Naive B cell (primary cell): Measurements from ENCODE around the gene BORCS5. TPM values are rescaled to one million over a fixed set of nuclear protein-coding genes. Genes with fewer than 3 reads are reported as not detected.
"Not testable (repeated sequence)": the region's sequence is repeated elsewhere in the genome, so short reads cannot be mapped to it uniquely, and the experiment has no call there.

Experiments
- ATAC-seq, 2 donors: fragments of 150-1000 bp; cut with Tn5 transposase; 2 replicates each; pipeline ENCODE4 v1.10.0; 2021; ENCODE audit warnings: low read depth in 2 of 2, mild to moderate bottlenecking in 2 of 2, moderate library complexity in 2 of 2
- DNase-seq: peaks from one replicate; pipeline ENCODE4 v3.0.0; 2022
- H3K27ac Mint-ChIP-seq, 6 donors: one replicate each; pipeline ENCODE4 v1.8.0; 2020 to 2022; ENCODE audit warnings: mild to moderate bottlenecking in 6 of 6, mixed read lengths in 6 of 6, moderate library complexity in 5 of 6, inconsistent platforms in 2 of 6
- H3K27me3 Mint-ChIP-seq, 3 donors: one replicate each; pipeline ENCODE4 v1.8.0; 2021 to 2022; ENCODE audit warnings: mixed read lengths in 3 of 3, mild to moderate bottlenecking in 1 of 3
- H3K36me3 Mint-ChIP-seq, 2 donors: one replicate each; pipeline ENCODE4 v1.8.0; 2020 to 2022; ENCODE audit warnings: mixed read lengths in 2 of 2, inconsistent platforms in 1 of 2, mild to moderate bottlenecking in 1 of 2
- H3K4me1 Mint-ChIP-seq, 3 donors: one replicate each; pipeline ENCODE4 v1.8.0; 2020 to 2022; ENCODE audit warnings: mixed read lengths in 3 of 3, inconsistent platforms in 1 of 3, mild to moderate bottlenecking in 1 of 3, moderate library complexity in 1 of 3
- H3K4me3 Mint-ChIP-seq, 8 donors: one replicate each; pipeline ENCODE4 v1.8.0; 2020 to 2022; ENCODE audit warnings: mild to moderate bottlenecking in 8 of 8, mixed read lengths in 8 of 8, moderate library complexity in 8 of 8, inconsistent platforms in 2 of 8
- H3K9me3 Mint-ChIP-seq, 7 donors: one replicate each; pipeline ENCODE4 v1.8.0; 2020 to 2022; ENCODE audit warnings: mixed read lengths in 7 of 7, mild to moderate bottlenecking in 5 of 7, inconsistent platforms in 2 of 7, moderate library complexity in 1 of 7
- polyA plus RNA-seq, 6 donors: library from polyadenylated mRNA; unstranded; fragments of 300-500 nt; fragmentation: Illumina TruSeq; gene quantifications; one replicate each; pipeline ENCODE4 v1.2.3, GENCODE V29; 2021; ENCODE audit warnings: low read depth in 6 of 6

The BORCS5 gene
- polyA plus RNA-seq, 6 donors from 2014 or later, result 8.3 to 43.8 (median 14.4) TPM

- DNase-seq, result no peak
- Mint-ChIP-seq H3K9me3 (no peaks in the 10 kb centered on the region), H3K4me1 (peaks cover 12 to 17% (median 13%) of the 10 kb centered on the region in 3 donors), H3K4me3 (no peak overlapping the region), H3K27ac (peak overlapping the region in 2 of 6 donors; percentile 17 to 81), H3K27me3 (peaks cover 0 to 1% (median 0%) of the 10 kb centered on the region in 3 donors), H3K36me3 (no peaks in the 10 kb centered on the region)
- ATAC-seq, result peak in 1 of 2 donors; percentile 34
Measured at GRCh38 chr12:12336049-12336411, 20.8 kb upstream of the BORCS5 start.

- ATAC-seq (no peak), DNase-seq (no peak)
- no peaks in the 10 kb centered on the region for H3K36me3 Mint-ChIP-seq
- no peak overlapping the region for H3K4me3 Mint-ChIP-seq
- H3K4me1 Mint-ChIP-seq, result peaks cover 12 to 17% (median 13%) of the 10 kb centered on the region in 3 donors
- no peaks in the 10 kb centered on the region for H3K27me3 Mint-ChIP-seq
- peak overlapping the region in 1 of 6 donors; percentile 17 for H3K27ac Mint-ChIP-seq
- H3K9me3 Mint-ChIP-seq, result no peaks in the 10 kb centered on the region
Measured at GRCh38 chr12:12336511-12336910, 20.4 kb upstream of the BORCS5 start.

- peaks cover 8 to 14% (median 9%) of the 10 kb centered on the region in 3 donors for H3K4me1 Mint-ChIP-seq
- no peak for ATAC-seq
- no peaks in the 10 kb centered on the region for H3K9me3 Mint-ChIP-seq
- H3K27me3 Mint-ChIP-seq, result no peaks in the 10 kb centered on the region
- DNase-seq, result no peak
- no peaks in the 10 kb centered on the region for H3K36me3 Mint-ChIP-seq
- no peak overlapping the region for H3K27ac Mint-ChIP-seq
- H3K4me3 Mint-ChIP-seq, result no peak overlapping the region
Measured at GRCh38 chr12:12338527-12339168, 18.2 kb upstream of the BORCS5 start.

GRCh38 chr12:12349711-12350665 is 6.9 kb upstream of the BORCS5 start, which contains the start of gene MANSC1:
Gene MANSC1 (minus strand): TSS chr12:12350242. CDS start chr12:12343314, 6,928 bp downstream.
- Mint-ChIP-seq H3K4me3 (peak within 1 kb of the TSS; percentile 72 to 87 (median 79)), H3K9me3 (no peaks in the 10 kb centered on the region), H3K36me3 (no peaks in the 10 kb centered on the region), H3K27me3 (no peaks in the 10 kb centered on the region), H3K27ac (peak within 1 kb of the TSS; percentile 11 to 79 (median 50)), H3K4me1 (peaks cover 10 to 17% (median 16%) of the 10 kb centered on the region in 3 donors)
- ATAC-seq (peak; percentile 82 to 84), DNase-seq (peak; percentile 48)

GRCh38 chr12:12350868-12351463 is 5.9 kb upstream of the BORCS5 start:
- no peaks in the 10 kb centered on the region for H3K9me3 Mint-ChIP-seq
- H3K27me3 Mint-ChIP-seq, result no peaks in the 10 kb centered on the region
- H3K27ac Mint-ChIP-seq, result peak overlapping the region in 3 of 6 donors; percentile 7 to 79 (median 14)
- peak overlapping the region in 7 of 8 donors; percentile 72 to 80 (median 77) for H3K4me3 Mint-ChIP-seq
- DNase-seq, result no peak
- H3K36me3 Mint-ChIP-seq, result no peaks in the 10 kb centered on the region
- no peak for ATAC-seq
- peaks cover 12 to 20% (median 17%) of the 10 kb centered on the region in 3 donors for H3K4me1 Mint-ChIP-seq

GRCh38 chr12:12351468-12352185 is 5.3 kb upstream of the BORCS5 start:
- peak overlapping the region in 3 of 8 donors; percentile 12 to 77 (median 12) for H3K4me3 Mint-ChIP-seq
- H3K27ac Mint-ChIP-seq, ATAC-seq, H3K27me3 Mint-ChIP-seq, H3K36me3 Mint-ChIP-seq, DNase-seq, H3K9me3 Mint-ChIP-seq: not testable (repeated sequence)
- H3K4me1 Mint-ChIP-seq, result peaks cover 15 to 26% (median 24%) of the 10 kb centered on the region in 3 donors

GRCh38 chr12:12353276-12353675 is 3.6 kb upstream of the BORCS5 start:
- peaks cover 26 to 35% (median 35%) of the 10 kb centered on the region in 3 donors for H3K4me1 Mint-ChIP-seq
- no peaks in the 10 kb centered on the region for H3K9me3 Mint-ChIP-seq
- H3K4me3 Mint-ChIP-seq, result peak overlapping the region in 1 of 8 donors; percentile 25
- DNase-seq (no peak), ATAC-seq (no peak)
- H3K27ac Mint-ChIP-seq, result peak overlapping the region in 4 of 6 donors; percentile 20 to 92 (median 56)
- H3K36me3 Mint-ChIP-seq, result no peaks in the 10 kb centered on the region
- no peaks in the 10 kb centered on the region for H3K27me3 Mint-ChIP-seq

- H3K36me3 Mint-ChIP-seq, result no peaks in the 10 kb centered on the region
- ATAC-seq (no peak), DNase-seq (no peak)
- no peaks in the 10 kb centered on the region for H3K9me3 Mint-ChIP-seq
- H3K4me3 Mint-ChIP-seq, result peak overlapping the region in 1 of 8 donors; percentile 10
- H3K4me1 Mint-ChIP-seq, result peaks cover 29 to 40% (median 39%) of the 10 kb centered on the region in 3 donors
- peak overlapping the region in 3 of 6 donors; percentile 0 to 92 (median 83) for H3K27ac Mint-ChIP-seq
- no peaks in the 10 kb centered on the region for H3K27me3 Mint-ChIP-seq
Measured at GRCh38 chr12:12353807-12354206, 3.1 kb upstream of the BORCS5 start.

GRCh38 chr12:12356467-12356895 is 397 bp upstream of the BORCS5 start:
- no peaks in the 10 kb centered on the region for H3K27me3 Mint-ChIP-seq
- DNase-seq (no peak), ATAC-seq (no peak)
- no peaks in the 10 kb centered on the region for H3K9me3 Mint-ChIP-seq
- peak overlapping the region; percentile 92 to 97 (median 94) for H3K4me3 Mint-ChIP-seq
- H3K27ac Mint-ChIP-seq, result peak overlapping the region; percentile 99 to 100 (median 99)
- peaks cover 0 to 6% of the 10 kb centered on the region in 2 donors for H3K36me3 Mint-ChIP-seq
- peaks cover 23 to 37% (median 27%) of the 10 kb centered on the region in 3 donors for H3K4me1 Mint-ChIP-seq

GRCh38 chr12:12357719-12358461 is 1.0 kb downstream of the BORCS5 start:
- peak overlapping the region; percentile 92 to 97 (median 94) for H3K4me3 Mint-ChIP-seq
- ATAC-seq (no peak), DNase-seq (no peak)
- no peaks in the 10 kb centered on the region for H3K27me3 Mint-ChIP-seq
- no peaks in the 10 kb centered on the region for H3K9me3 Mint-ChIP-seq
- H3K4me1 Mint-ChIP-seq, result peaks cover 23 to 37% (median 27%) of the 10 kb centered on the region in 3 donors
- H3K36me3 Mint-ChIP-seq, result peaks cover 0 to 12% of the 10 kb centered on the region in 2 donors
- peak overlapping the region; percentile 99 to 100 (median 99) for H3K27ac Mint-ChIP-seq

GRCh38 chr12:12358528-12358927 is 1.6 kb downstream of the BORCS5 start:
- H3K9me3 Mint-ChIP-seq, result no peaks in the 10 kb centered on the region
- no peaks in the 10 kb centered on the region for H3K27me3 Mint-ChIP-seq
- ATAC-seq (no peak), DNase-seq (no peak)
- H3K36me3 Mint-ChIP-seq, result peaks cover 0 to 12% of the 10 kb centered on the region in 2 donors
- peaks cover 23 to 37% (median 27%) of the 10 kb centered on the region in 3 donors for H3K4me1 Mint-ChIP-seq
- H3K4me3 Mint-ChIP-seq, result peak overlapping the region; percentile 92 to 97 (median 94)
- peak overlapping the region; percentile 99 to 100 (median 99) for H3K27ac Mint-ChIP-seq
